ENCODE data around the gene F8A3. TPM values are rescaled to one million over a fixed set of nuclear protein-coding genes. Genes with fewer than 3 reads are reported as not detected.
"Not testable (repeated sequence)": the region's sequence is repeated elsewhere in the genome, so short reads cannot be mapped to it uniquely, and the experiment has no call there.

F8A3 gene
- total and polyA plus RNA-seq, 9 of the 15 experiments (the other 6 are each of a cell fraction or from before 2014, with no cell fraction given), result not detected

DNA sequence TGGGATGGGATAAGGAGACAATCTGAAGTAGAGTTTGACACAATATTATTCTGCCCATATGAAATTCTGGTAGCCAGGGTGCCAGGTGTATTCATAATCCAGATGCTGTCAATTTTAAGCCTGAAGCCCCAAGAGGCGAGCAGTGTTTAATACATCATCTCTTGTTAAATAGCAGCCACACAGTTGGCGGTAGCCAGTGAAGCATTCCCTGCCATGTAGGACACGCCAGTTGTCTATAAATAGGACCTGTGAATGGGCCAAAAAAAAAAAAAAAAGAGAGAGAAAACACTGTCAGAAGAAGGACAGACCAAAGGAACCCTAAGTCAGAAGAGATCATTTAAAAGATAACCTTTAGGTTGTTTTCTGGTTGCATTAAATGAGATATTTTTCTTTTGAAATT lies 33.0 kb upstream of the F8A3 start:
- FAIRE-seq; H3K27me3 ChIP-seq (ENCODE audit: control insufficient read depth in 2 of 2, insufficient read depth in 2 of 2, low read length in 2 of 2); H3K27ac ChIP-seq (ENCODE audit: extremely low read depth, low read depth, low read length); intact Hi-C loops (cut with micrococcal nuclease); H4K20me1 ChIP-seq (replicated peaks; ENCODE audit: control insufficient read depth, insufficient read depth, low read length); CTCF ChIA-PET (ENCODE audit: low intra/inter-chr PET ratio); H3K4me2 ChIP-seq (ENCODE audit: insufficient read depth, low read length); H3K4me3 ChIP-seq; BruUV-seq (replicated peaks); POLR2A ChIA-PET; H3K9ac ChIP-seq (ENCODE audit: insufficient read depth in 1 of 2, low read depth in 2 of 2, low read length in 2 of 2); ATAC-seq; DNase-seq (ENCODE audit: extremely low read depth in 1 of 4, low spot score in 3 of 4); H3K4me1 ChIP-seq (replicated peaks in 1 of 2; ENCODE audit: control insufficient read depth in 2 of 2, insufficient read depth in 2 of 2, low read length in 2 of 2); H3K9me1 ChIP-seq (ENCODE audit: control insufficient read depth, insufficient read depth, low read length); H3K9me3 ChIP-seq (replicated peaks; ENCODE audit: control insufficient read depth, insufficient read depth, low read depth, low read length); H2AFZ ChIP-seq (ENCODE audit: low read depth, low read length); H3K36me3 ChIP-seq (ENCODE audit: control insufficient read depth, insufficient read depth, low read length); H3K79me2 ChIP-seq (ENCODE audit: control insufficient read depth, insufficient read depth, low read length): not testable (repeated sequence)
- WGBS (ENCODE audit: insufficient coverage, low coverage, missing lambda C conversion rate), result no CpG with 5 or more reads among the region's 3 CpGs
- in situ Hi-C loops (cut with MboI), result loop anchor here (25.0 kb wide), 2 partner anchors 154 to 804 kb away; partner anchors contain the start of gene CLIC2

DNA sequence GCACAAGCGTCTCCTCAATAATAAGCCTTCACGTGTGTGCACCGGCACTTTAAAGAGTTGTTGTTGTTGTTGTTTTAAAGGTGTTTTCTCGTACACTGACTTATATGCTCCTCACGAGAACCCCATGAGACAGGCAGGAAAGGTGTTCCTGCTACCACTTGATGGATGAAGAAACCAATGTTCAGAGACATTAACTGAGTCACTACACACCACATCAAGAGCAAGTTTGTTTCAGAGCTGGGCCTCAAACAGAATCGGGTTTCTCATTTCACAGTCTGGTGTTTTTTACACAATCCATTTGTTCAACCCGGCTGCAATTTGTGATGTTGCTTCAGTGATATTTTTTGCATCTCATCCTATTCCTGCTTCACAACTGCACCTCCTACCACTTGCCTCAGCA lies 18.7 kb upstream of the F8A3 start:
- H3K4me2 ChIP-seq (ENCODE audit: insufficient read depth, low read length); H2AFZ ChIP-seq (ENCODE audit: low read depth, low read length); CTCF ChIA-PET (ENCODE audit: low intra/inter-chr PET ratio); DNase-seq (ENCODE audit: extremely low read depth in 1 of 4, low spot score in 3 of 4); H3K27me3 ChIP-seq (ENCODE audit: control insufficient read depth in 2 of 2, insufficient read depth in 2 of 2, low read length in 2 of 2); H3K4me3 ChIP-seq; FAIRE-seq; H4K20me1 ChIP-seq (replicated peaks; ENCODE audit: control insufficient read depth, insufficient read depth, low read length); H3K4me1 ChIP-seq (replicated peaks in 1 of 2; ENCODE audit: control insufficient read depth in 2 of 2, insufficient read depth in 2 of 2, low read length in 2 of 2); H3K79me2 ChIP-seq (ENCODE audit: control insufficient read depth, insufficient read depth, low read length); POLR2A ChIA-PET; H3K9ac ChIP-seq (ENCODE audit: insufficient read depth in 1 of 2, low read depth in 2 of 2, low read length in 2 of 2); ATAC-seq; BruUV-seq (replicated peaks); H3K9me3 ChIP-seq (replicated peaks; ENCODE audit: control insufficient read depth, insufficient read depth, low read depth, low read length); intact Hi-C loops (cut with micrococcal nuclease); H3K9me1 ChIP-seq (ENCODE audit: control insufficient read depth, insufficient read depth, low read length); H3K27ac ChIP-seq (ENCODE audit: extremely low read depth, low read depth, low read length); H3K36me3 ChIP-seq (ENCODE audit: control insufficient read depth, insufficient read depth, low read length): not testable (repeated sequence)
- in situ Hi-C loops (cut with MboI), result loop anchor here (25.0 kb wide), 2 partner anchors 140 to 790 kb away; partner anchors contain the start of gene CLIC2
- no CpG with 5 or more reads among the region's 7 CpGs for WGBS (ENCODE audit: insufficient coverage, low coverage, missing lambda C conversion rate)

DNA sequence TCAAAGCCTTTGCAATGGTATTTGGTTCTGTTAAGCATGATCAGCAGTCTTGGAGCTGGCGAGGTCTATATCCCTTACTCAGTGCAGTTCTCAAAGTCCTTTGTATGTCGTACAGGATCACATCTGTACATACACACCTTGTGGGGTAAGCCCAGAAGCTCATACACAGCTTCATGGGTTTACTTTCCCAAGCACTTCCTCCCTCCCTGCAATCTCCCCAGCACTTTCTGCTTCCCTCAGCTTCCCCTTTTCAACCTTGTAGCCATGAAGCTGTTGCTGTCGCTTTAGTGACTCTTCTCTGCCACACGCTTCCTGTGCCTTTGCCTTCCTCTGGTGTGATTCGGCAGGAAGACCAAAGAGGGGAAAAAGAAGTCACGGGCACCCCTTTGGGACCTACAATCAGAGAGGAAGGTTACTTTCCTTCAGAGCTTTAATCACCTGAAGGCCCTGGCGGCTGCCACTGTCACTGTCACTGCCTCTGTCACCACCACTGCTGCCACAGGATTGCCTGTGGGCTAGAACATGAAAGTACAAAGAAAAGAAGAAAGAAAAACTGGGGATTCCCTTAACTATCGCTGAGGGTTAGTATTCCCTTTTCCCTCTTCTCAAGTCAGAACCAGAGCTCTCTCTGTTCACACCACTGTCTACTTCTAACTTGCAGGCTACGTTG lies 8.0 kb upstream of the F8A3 start:
- H4K20me1 ChIP-seq (replicated peaks; ENCODE audit: control insufficient read depth, insufficient read depth, low read length); H3K9ac ChIP-seq (ENCODE audit: insufficient read depth in 1 of 2, low read depth in 2 of 2, low read length in 2 of 2); H3K36me3 ChIP-seq (ENCODE audit: control insufficient read depth, insufficient read depth, low read length); H3K4me1 ChIP-seq (replicated peaks in 1 of 2; ENCODE audit: control insufficient read depth in 2 of 2, insufficient read depth in 2 of 2, low read length in 2 of 2); H3K27me3 ChIP-seq (ENCODE audit: control insufficient read depth in 2 of 2, insufficient read depth in 2 of 2, low read length in 2 of 2); DNase-seq (ENCODE audit: extremely low read depth in 1 of 4, low spot score in 3 of 4); H3K4me2 ChIP-seq (ENCODE audit: insufficient read depth, low read length); H3K79me2 ChIP-seq (ENCODE audit: control insufficient read depth, insufficient read depth, low read length); H3K27ac ChIP-seq (ENCODE audit: extremely low read depth, low read depth, low read length); H2AFZ ChIP-seq (ENCODE audit: low read depth, low read length); H3K9me3 ChIP-seq (replicated peaks; ENCODE audit: control insufficient read depth, insufficient read depth, low read depth, low read length); intact Hi-C loops (cut with micrococcal nuclease); CTCF ChIA-PET (ENCODE audit: low intra/inter-chr PET ratio); H3K9me1 ChIP-seq (ENCODE audit: control insufficient read depth, insufficient read depth, low read length); POLR2A ChIA-PET; H3K4me3 ChIP-seq; BruUV-seq (replicated peaks); ATAC-seq: not testable (repeated sequence)
- no CpG with 5 or more reads among the region's 9 CpGs for WGBS (ENCODE audit: insufficient coverage, low coverage, missing lambda C conversion rate)
- in situ Hi-C loops (cut with MboI), result loop anchor here (25.0 kb wide), 1 partner anchor 579 kb away; the partner anchor contains the start of gene F8A1
- peak; percentile 29 for FAIRE-seq

DNA sequence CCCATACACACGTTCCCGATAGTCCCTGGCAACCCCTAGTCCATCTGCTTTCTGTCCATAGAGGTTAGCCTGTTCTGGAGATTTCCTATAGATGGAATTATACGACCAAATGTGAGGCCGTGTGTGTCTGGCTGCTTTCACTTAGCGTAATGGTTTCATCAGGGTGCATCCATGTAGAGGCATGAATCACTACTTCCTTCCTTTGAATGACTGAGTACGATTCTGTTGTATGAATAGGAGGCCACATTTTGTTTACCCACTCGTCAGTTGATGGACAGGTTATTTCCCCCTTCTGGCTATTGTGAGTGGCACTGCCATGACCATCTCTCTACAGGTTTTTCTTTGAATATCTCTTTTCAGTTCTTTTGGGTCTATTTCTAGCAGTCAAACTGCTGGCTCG lies 2.1 kb upstream of the F8A3 start:
- H3K4me1 ChIP-seq (replicated peaks in 1 of 2; ENCODE audit: control insufficient read depth in 2 of 2, insufficient read depth in 2 of 2, low read length in 2 of 2); H3K36me3 ChIP-seq (ENCODE audit: control insufficient read depth, insufficient read depth, low read length); FAIRE-seq; H3K9ac ChIP-seq (ENCODE audit: insufficient read depth in 1 of 2, low read depth in 2 of 2, low read length in 2 of 2); H3K9me1 ChIP-seq (ENCODE audit: control insufficient read depth, insufficient read depth, low read length); DNase-seq (ENCODE audit: extremely low read depth in 1 of 4, low spot score in 3 of 4); H3K79me2 ChIP-seq (ENCODE audit: control insufficient read depth, insufficient read depth, low read length); H2AFZ ChIP-seq (ENCODE audit: low read depth, low read length); H3K27me3 ChIP-seq (ENCODE audit: control insufficient read depth in 2 of 2, insufficient read depth in 2 of 2, low read length in 2 of 2); BruUV-seq (replicated peaks); H3K4me3 ChIP-seq; H3K9me3 ChIP-seq (replicated peaks; ENCODE audit: control insufficient read depth, insufficient read depth, low read depth, low read length); CTCF ChIA-PET (ENCODE audit: low intra/inter-chr PET ratio); H4K20me1 ChIP-seq (replicated peaks; ENCODE audit: control insufficient read depth, insufficient read depth, low read length); POLR2A ChIA-PET; intact Hi-C loops (cut with micrococcal nuclease); H3K4me2 ChIP-seq (ENCODE audit: insufficient read depth, low read length); ATAC-seq; H3K27ac ChIP-seq (ENCODE audit: extremely low read depth, low read depth, low read length): not testable (repeated sequence)
- no CpG with 5 or more reads among the region's 8 CpGs for WGBS (ENCODE audit: insufficient coverage, low coverage, missing lambda C conversion rate)
- in situ Hi-C loops (cut with MboI), result loop anchor here (25.0 kb wide), 1 partner anchor 573 kb away; the partner anchor contains the start of gene F8A1
